AG09309 (cell line): Measurements from ENCODE around the gene HTN3.
"Not testable (repeated sequence)": the region's sequence is repeated elsewhere in the genome, so short reads cannot be mapped to it uniquely, and the experiment has no call there.

Experiments used
- DNase-seq: peaks from one replicate; pipeline ENCODE4 v3.0.0-alpha.2; 2010; ENCODE audit warnings: low read depth
- H3K4me3 ChIP-seq: 2 replicates; pipeline ENCODE4 v1.5.1; 2011; ENCODE audit warnings: mild to moderate bottlenecking, low read depth, low read length, moderate library complexity; ENCODE audit not compliant: control insufficient read depth
- TF ChIP-seq, protein P1 (sequence below): IDR thresholded peaks from 2 replicates; pipeline ENCODE4 v1.5.1; 2011; ENCODE audit warnings: mild to moderate bottlenecking, low read depth, low read length, inconsistent platforms; ENCODE audit not compliant: insufficient read depth, control insufficient read depth; ENCODE audit errors: missing control alignments

HTN3 gene

DNA sequence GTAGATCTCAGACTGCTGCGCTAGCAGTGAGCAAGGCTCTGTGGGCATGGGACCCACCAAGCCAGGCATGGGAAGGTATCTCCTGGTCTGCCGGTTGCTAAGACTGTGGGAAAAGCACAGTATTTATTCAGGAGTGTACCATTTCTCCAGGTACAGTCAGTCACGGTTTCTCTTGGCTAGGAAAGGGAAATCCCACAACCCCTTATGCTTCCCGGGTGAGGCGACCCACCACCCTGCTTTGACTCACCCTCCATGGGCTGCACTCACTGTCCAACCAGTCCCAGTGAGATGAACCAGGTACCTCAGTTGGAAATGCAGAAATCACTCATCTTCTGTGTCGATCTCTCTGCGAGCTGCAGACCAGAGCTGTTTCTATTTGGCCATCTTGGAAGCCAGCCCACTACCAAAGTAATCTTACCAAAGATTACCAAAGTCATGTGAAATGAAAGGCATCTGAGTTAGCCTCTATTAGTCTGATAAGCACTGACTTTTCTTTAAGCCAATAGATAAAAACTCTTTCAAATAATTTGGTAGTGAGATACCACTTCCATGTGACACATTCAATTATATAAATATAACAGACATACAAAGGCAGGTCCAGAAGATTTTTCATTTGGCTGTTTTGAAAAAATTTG lies 13.5 kb downstream of the HTN3 start:
- DNase-seq: no peak
- TF ChIP-seq, protein P1, sequence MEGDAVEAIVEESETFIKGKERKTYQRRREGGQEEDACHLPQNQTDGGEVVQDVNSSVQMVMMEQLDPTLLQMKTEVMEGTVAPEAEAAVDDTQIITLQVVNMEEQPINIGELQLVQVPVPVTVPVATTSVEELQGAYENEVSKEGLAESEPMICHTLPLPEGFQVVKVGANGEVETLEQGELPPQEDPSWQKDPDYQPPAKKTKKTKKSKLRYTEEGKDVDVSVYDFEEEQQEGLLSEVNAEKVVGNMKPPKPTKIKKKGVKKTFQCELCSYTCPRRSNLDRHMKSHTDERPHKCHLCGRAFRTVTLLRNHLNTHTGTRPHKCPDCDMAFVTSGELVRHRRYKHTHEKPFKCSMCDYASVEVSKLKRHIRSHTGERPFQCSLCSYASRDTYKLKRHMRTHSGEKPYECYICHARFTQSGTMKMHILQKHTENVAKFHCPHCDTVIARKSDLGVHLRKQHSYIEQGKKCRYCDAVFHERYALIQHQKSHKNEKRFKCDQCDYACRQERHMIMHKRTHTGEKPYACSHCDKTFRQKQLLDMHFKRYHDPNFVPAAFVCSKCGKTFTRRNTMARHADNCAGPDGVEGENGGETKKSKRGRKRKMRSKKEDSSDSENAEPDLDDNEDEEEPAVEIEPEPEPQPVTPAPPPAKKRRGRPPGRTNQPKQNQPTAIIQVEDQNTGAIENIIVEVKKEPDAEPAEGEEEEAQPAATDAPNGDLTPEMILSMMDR: no peak
- H3K4me3 ChIP-seq: no peak overlapping the region

DNA sequence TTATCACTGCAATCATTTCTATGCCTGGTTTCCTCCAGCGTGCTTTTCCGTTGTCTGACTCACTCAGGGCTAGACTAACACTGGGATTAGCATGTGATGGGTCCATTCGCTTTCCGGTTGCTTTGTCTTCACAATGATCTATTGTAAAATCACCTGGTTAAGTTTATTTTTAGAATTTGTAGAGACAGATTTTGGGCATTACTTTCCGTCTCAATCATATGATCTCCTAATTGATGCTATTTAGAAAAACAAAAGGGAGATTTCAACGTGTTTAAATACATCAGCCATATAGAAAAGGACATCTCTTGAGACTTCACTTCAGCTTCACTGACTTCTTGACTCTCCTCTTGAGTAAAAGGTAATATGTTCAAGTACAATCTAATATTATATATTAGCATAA lies 21.9 kb downstream of the HTN3 start, which contains the start of gene HTN1:
Gene HTN1 (plus strand): TSS at position 301 of the 400 bp plus-strand sequence. CDS start 2,639 bp downstream, outside the sequence.
- H3K4me3 ChIP-seq, DNase-seq: not testable (repeated sequence)

GRCh38 chr4:70056534-70056933 lies 28.3 kb downstream of the HTN3 start:
- DNase-seq, H3K4me3 ChIP-seq: not testable (repeated sequence)

DNA sequence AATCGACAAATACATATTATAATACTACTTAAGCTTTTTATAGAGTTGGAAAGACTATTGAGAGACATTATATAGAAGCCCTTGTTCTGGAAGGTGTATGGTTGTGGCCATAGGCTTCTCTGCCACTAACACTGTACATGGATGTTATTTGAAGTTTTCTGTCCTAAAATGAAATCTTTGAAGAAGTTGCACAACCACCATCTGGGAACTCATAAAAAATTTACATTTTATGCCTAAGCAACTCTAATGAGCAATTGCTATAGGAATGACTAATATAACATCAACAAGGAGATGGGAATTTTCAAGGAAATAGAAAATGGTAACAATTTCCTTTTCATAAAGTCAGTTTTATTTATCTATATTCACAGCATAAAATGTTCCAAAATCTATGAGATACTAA lies 29.4 kb downstream of the HTN3 start:
- DNase-seq: no peak
- TF ChIP-seq, protein P1: no peak
- no peak overlapping the region for H3K4me3 ChIP-seq

GRCh38 chr4:70059149-70059548 lies 30.9 kb downstream of the HTN3 start:
- no peak overlapping the region for H3K4me3 ChIP-seq
- TF ChIP-seq, protein P1: no peak
- DNase-seq: no peak

GRCh38 chr4:70062000-70062399 lies 33.7 kb downstream of the HTN3 start:
- no peak for DNase-seq
- TF ChIP-seq, protein P1: no peak

GRCh38 chr4:70080205-70080604 lies 51.9 kb downstream of the HTN3 start:
- no peak for DNase-seq
- no peak overlapping the region for H3K4me3 ChIP-seq
- TF ChIP-seq, protein P1: no peak

More at GRCh38 chr4:70062000-70062399, 33.7 kb downstream of the HTN3 start:
- H3K4me3 ChIP-seq: no peak overlapping the region
